ENCODE results near the gene MYH11. TPM values are rescaled to one million over a fixed set of nuclear protein-coding genes. Genes with fewer than 3 reads are reported as not detected.

MYH11 gene
- total RNA-seq, 1 donor from 2014 or later: 0.05 TPM

- no peak for DNase-seq (ENCODE audit: low read depth, low spot score)
- Mint-ChIP-seq H3K4me1 (peaks cover 29% of the 10 kb centered on the region), H3K9me3 (no peaks in the 10 kb centered on the region), H3K36me3 (ENCODE audit: low read depth) (no peaks in the 10 kb centered on the region), H3K27ac (ENCODE audit: unreplicated experiment) (no peak overlapping the region), H3K4me3 (peak overlapping the region; percentile 41), H3K27me3 (ENCODE audit: low read depth) (no peaks in the 10 kb centered on the region)
- TF ChIP-seq CTCF (conservative IDR thresholded peaks at IDR 0.05): no peak
Observed at GRCh38 chr16:15882563-15882962, 25.7 kb upstream of the MYH11 start.

DNA sequence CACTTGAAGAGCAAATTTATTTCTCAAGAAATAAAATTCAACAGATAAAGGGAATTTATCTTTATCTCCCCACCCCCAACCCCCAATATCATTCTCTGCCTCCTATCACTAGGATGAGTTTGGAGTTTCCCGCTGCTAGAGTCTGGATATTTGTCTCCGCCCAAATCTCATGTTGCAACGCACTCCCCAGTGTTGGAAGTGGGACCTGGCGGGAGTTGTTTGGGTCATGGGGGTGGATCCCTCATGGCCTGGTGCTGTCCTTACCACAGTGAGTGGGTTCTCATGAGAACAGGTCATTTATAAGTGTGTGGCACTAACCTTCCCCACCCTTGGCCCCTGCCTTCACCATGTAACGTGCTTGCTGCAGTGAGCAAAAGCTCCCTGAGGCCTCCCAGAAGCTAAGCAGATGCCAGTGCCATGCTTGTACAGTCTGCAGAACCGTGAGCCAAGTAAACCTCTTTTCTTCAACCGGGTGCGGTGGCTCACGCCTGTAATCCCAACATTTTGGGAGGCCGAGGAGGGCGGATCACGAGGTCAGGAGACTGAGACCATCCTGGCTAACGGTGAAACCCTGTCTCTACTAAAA lies 25.1 kb upstream of the MYH11 start:
- Mint-ChIP-seq H3K4me3 (no peak overlapping the region), H3K9me3 (no peaks in the 10 kb centered on the region), H3K4me1 (peaks cover 23% of the 10 kb centered on the region), H3K27me3 (ENCODE audit: low read depth) (no peaks in the 10 kb centered on the region), H3K36me3 (ENCODE audit: low read depth) (no peaks in the 10 kb centered on the region), H3K27ac (ENCODE audit: unreplicated experiment) (no peak overlapping the region)
- no peak for TF ChIP-seq CTCF (conservative IDR thresholded peaks at IDR 0.05)
- DNase-seq (ENCODE audit: low read depth, low spot score): no peak

DNA sequence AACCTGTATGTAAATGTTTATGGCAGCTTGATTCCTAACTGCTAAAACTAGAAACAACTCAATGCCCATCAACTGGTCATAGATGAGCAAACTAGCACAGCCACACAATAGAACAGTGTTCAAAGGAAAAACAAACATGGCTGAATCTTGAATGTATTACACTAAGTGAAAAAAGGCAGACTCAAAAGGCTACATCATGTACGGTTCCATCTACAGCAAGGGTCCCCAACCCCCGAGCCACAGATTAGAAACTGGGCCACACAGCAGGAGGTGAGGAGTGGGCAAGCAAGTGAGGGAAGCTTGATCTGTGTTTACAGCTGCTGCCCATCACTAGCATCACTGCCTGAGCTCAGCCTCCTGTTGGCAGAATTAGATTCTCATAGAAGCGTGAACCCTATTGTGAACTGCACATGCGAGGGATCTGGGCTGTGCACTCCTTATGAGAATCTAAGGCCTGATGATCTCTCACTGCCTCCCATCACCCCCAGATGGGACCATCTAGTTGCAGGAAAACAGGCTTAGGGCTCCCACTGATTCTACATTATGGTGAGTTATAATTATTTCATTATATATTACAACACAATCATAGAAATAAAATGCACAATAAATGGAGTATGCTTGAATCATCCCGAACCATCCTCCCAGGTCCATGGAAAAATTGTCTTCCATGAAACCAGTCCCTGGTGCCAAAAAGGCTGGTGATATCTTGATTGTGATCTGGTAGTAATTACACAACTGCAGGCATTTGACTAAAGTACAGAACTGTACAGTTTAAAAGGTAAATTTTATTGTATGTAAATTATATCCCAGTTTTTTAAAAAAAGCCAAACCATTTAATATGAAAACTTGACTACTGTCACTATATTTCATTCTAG lies 23.8 kb upstream of the MYH11 start:
- TF ChIP-seq CTCF (conservative IDR thresholded peaks at IDR 0.05): no peak
- Mint-ChIP-seq H3K36me3 (ENCODE audit: low read depth) (no peaks in the 10 kb centered on the region), H3K4me3 (no peak overlapping the region), H3K27ac (ENCODE audit: unreplicated experiment) (no peak overlapping the region), H3K9me3 (no peaks in the 10 kb centered on the region), H3K4me1 (peaks cover 14% of the 10 kb centered on the region), H3K27me3 (ENCODE audit: low read depth) (no peaks in the 10 kb centered on the region)
- DNase-seq (ENCODE audit: low read depth, low spot score): no peak

DNA sequence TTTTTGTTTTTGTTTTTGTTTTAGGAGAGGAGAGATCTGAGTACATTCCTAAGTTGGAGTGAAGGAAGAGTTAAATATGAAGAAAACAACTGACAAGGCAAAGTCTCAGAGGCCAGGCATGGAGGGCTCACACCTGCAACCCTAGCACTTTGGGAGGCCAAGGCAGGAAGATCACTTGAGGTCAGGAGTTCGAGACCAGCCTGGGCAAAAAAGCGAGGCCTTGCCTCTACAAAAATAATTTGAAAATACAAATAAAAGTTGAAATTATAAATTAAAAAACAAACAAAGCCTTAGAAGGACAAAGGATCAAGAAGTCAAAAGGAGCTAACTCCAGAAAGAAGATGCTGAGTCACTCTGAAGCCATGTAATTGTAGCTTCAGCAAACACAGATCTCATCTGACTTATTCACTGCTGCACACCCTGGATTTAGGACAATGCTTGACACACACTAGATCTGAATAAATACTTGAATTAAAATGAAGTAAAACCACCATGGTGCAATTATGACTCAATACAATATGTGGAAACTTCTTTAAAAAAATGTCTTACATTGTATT lies 22.5 kb upstream of the MYH11 start:
- H3K27ac Mint-ChIP-seq (ENCODE audit: unreplicated experiment): peak overlapping the region; percentile 55
- H3K4me3 Mint-ChIP-seq: no peak overlapping the region
- peaks cover 12% of the 10 kb centered on the region for H3K4me1 Mint-ChIP-seq
- H3K9me3 Mint-ChIP-seq: no peaks in the 10 kb centered on the region
- H3K27me3 Mint-ChIP-seq (ENCODE audit: low read depth): no peaks in the 10 kb centered on the region
- no peaks in the 10 kb centered on the region for H3K36me3 Mint-ChIP-seq (ENCODE audit: low read depth)
- TF ChIP-seq CTCF (conservative IDR thresholded peaks at IDR 0.05): no peak
- DNase-seq (ENCODE audit: low read depth, low spot score): no peak

DNA sequence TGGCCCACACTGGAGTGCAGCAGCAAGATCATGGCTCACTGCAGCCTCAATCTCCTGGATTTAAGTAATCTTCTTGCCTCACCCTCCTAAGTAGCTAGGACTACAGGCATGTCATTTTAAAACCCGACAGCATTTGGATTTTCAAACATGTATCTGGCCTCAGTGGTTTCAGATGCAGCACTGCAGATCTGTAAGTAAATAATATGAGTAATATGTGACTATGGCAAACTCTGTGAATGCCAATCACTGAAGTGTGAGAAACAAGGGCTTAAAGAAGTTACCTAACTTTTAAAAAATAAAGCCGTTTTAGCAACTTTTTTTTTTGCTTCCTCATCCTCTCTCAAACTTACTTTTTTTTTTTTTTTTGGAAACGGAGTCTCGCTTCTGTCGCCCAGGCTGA lies 19.7 kb upstream of the MYH11 start:
- Mint-ChIP-seq H3K9me3 (no peaks in the 10 kb centered on the region), H3K36me3 (ENCODE audit: low read depth) (no peaks in the 10 kb centered on the region)

More for the DNA sequence above, 19.7 kb upstream of the MYH11 start:
- H3K4me3 Mint-ChIP-seq: no peak overlapping the region
- DNase-seq (ENCODE audit: low read depth, low spot score): no peak
- no peak overlapping the region for H3K27ac Mint-ChIP-seq (ENCODE audit: unreplicated experiment)
- peaks cover 12% of the 10 kb centered on the region for H3K4me1 Mint-ChIP-seq
- no peak for TF ChIP-seq CTCF (conservative IDR thresholded peaks at IDR 0.05)
- H3K27me3 Mint-ChIP-seq (ENCODE audit: low read depth): no peaks in the 10 kb centered on the region
